Measurements from ENCODE around the gene KNCN. TPM values are rescaled to one million over a fixed set of nuclear protein-coding genes. Genes with fewer than 3 reads are reported as not detected.

Gene KNCN
- total and polyA plus RNA-seq, 2 experiments from 2014 or later: not detected

- H3K9me2 ChIP-seq (ENCODE audit: insufficient read depth): no peaks in the 10 kb centered on the region
- H3K79me2 ChIP-seq (replicated peaks; ENCODE audit: insufficient read depth): no peaks in the 10 kb centered on the region
- no peak overlapping the region for H3K4me3 Mint-ChIP-seq
- no peaks in the 10 kb centered on the region for H3K27me3 ChIP-seq (ENCODE audit: insufficient read depth)
- H3K36me3 Mint-ChIP-seq (ENCODE audit: low read depth): no peaks in the 10 kb centered on the region; the same call in 2 of the 3 replicates
- peaks cover 7% of the 10 kb centered on the region for H3K27me3 Mint-ChIP-seq (ENCODE audit: insufficient read depth, low read depth, poor library complexity)
- H2AFZ ChIP-seq: no peak overlapping the region
- H3K4me3 ChIP-seq: no peak overlapping the region
- H3K4me1 ChIP-seq (ENCODE audit: insufficient read depth): no peaks in the 10 kb centered on the region
- ATAC-seq: no peak
- peaks cover 8% of the 10 kb centered on the region for H3K4me1 Mint-ChIP-seq
- H3F3A ChIP-seq (replicated peaks; ENCODE audit: low read depth): no peaks in the 10 kb centered on the region
- TF ChIP-seq POLR2AphosphoS5 (IDR thresholded peaks at IDR 0.05; ENCODE audit: low read depth): no peak
- TF ChIP-seq ZNF462 (CRISPR knock-in tag; IDR thresholded peaks at IDR 0.05): no peak
- TF ChIP-seq EZH2 (IDR thresholded peaks at IDR 0.05; ENCODE audit: low read depth, unreplicated experiment): no peak
- TF ChIP-seq ZNF331 (CRISPR knock-in tag; IDR thresholded peaks at IDR 0.05; ENCODE audit: low read depth): no peak
- no peak for TF ChIP-seq CTCF (conservative IDR thresholded peaks at IDR 0.05; ENCODE audit: low read depth in 2 of 2)
- no peak for TF ChIP-seq NANOG (IDR thresholded peaks at IDR 0.05; ENCODE audit: borderline replicate concordance)
- TF ChIP-seq CREB1 (CRISPR knock-in tag; IDR thresholded peaks at IDR 0.05; ENCODE audit: low read depth): no peak
- TF ChIP-seq ZNF114 (CRISPR knock-in tag; IDR thresholded peaks at IDR 0.05): no peak
- TF ChIP-seq STAT1 (IDR thresholded peaks at IDR 0.05; ENCODE audit: unreplicated experiment): no peak
- TF ChIP-seq JUNB (IDR thresholded peaks at IDR 0.05; ENCODE audit: unreplicated experiment): no peak
- no peak for TF ChIP-seq EZH2phosphoT487 (IDR thresholded peaks at IDR 0.05; ENCODE audit: unreplicated experiment)
- TF ChIP-seq REST (IDR thresholded peaks at IDR 0.05; ENCODE audit: unreplicated experiment): no peak
- TF ChIP-seq ETS1 (IDR thresholded peaks at IDR 0.05): no peak
- no peak overlapping the region for H3K27ac ChIP-seq (ENCODE audit: low read depth)
- no peak overlapping the region for H3K4me2 ChIP-seq
- no peaks in the 10 kb centered on the region for H3K36me3 ChIP-seq (ENCODE audit: insufficient read depth)
- DNase-seq (ENCODE audit: low spot score): no peak
- no peaks in the 10 kb centered on the region for H4K20me1 ChIP-seq (replicated peaks; ENCODE audit: insufficient read depth)
- no peak overlapping the region for H3K27ac Mint-ChIP-seq
- no peaks in the 10 kb centered on the region for H3K9me3 Mint-ChIP-seq
Observed at GRCh38 chr1:46562498-46562897, 11.1 kb upstream of the KNCN start.
